OCI-LY7 (cell line): Measurements from ENCODE around the gene ZNF692.

Experiments
- EZH2phosphoT487 ChIP-seq: fragments of 200-600 bp; sonication (generic); IDR thresholded peaks from 2 replicates; pipeline ENCODE4 v1.6.1; 2018; ENCODE audit warnings: low read depth, borderline replicate concordance, mild to moderate bottlenecking, mixed run types, antibody characterized with exemption, low read length, moderate library complexity, mixed read lengths
- TF ChIP-seq, protein P1 (sequence below): fragments of 200-600 bp; sonication (generic); conservative IDR thresholded peaks from 2 replicates; pipeline ENCODE4 v1.5.1; 2014; ENCODE audit warnings: mild to moderate bottlenecking, antibody characterized with exemption, low read length, moderate library complexity, mixed read lengths

DNA sequence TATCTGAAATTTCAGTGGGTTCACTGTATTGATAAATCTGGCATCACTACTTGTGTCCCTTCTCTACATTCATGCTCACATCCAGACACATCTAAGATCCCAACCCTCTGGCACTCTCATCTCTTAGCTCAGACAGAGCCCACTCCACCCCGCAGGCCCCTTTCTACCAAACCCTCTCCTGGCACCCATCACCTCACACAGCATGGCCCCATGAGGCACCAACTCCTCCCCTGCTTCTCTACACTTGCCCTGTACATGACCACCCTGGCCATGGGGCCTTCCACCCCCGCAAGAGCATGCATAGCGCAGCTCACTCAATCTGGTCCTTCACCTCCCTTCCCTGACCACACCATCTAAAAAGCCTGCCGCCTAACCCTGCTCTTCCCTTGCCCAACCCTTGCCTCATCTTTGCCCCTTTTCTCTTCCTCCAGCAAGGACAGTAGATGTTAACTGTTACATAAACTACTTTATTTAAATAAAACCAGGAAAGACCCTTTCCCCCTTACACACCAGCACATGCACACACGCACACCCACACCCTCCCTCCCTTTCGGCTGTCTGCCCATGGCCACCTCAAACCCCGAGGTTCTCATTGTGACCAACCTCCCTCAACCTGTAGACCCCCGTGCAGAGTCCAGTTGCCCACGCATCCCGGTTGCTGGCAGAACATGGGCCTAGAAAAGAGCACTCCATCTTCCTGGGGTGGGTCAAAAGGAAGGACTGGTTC lies 48.7 kb downstream of the ZNF692 start:
- TF ChIP-seq, protein P1, sequence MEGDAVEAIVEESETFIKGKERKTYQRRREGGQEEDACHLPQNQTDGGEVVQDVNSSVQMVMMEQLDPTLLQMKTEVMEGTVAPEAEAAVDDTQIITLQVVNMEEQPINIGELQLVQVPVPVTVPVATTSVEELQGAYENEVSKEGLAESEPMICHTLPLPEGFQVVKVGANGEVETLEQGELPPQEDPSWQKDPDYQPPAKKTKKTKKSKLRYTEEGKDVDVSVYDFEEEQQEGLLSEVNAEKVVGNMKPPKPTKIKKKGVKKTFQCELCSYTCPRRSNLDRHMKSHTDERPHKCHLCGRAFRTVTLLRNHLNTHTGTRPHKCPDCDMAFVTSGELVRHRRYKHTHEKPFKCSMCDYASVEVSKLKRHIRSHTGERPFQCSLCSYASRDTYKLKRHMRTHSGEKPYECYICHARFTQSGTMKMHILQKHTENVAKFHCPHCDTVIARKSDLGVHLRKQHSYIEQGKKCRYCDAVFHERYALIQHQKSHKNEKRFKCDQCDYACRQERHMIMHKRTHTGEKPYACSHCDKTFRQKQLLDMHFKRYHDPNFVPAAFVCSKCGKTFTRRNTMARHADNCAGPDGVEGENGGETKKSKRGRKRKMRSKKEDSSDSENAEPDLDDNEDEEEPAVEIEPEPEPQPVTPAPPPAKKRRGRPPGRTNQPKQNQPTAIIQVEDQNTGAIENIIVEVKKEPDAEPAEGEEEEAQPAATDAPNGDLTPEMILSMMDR = no peak
- TF ChIP-seq EZH2phosphoT487 = no peak
